Putamen (tissue), 1 donor: ENCODE data around the gene KCND2.

Experiments
- DNase-seq: peaks from one replicate; pipeline ENCODE4 v3.0.0-alpha.2; 2016; ENCODE audit warnings: low spot score

The KCND2 gene

GRCh38 chr7:120412139-120413050 lies 139.4 kb downstream of the KCND2 start:
- no peak for DNase-seq

GRCh38 chr7:120413164-120413563 lies 140.2 kb downstream of the KCND2 start:
- DNase-seq = no peak

GRCh38 chr7:120417244-120417979 lies 144.4 kb downstream of the KCND2 start:
- no peak for DNase-seq

- DNase-seq = no peak
Measured at GRCh38 chr7:120421151-120421651, 148.2 kb downstream of the KCND2 start.

GRCh38 chr7:120431016-120431415 lies 158.0 kb downstream of the KCND2 start:
- DNase-seq = no peak

GRCh38 chr7:120436487-120437060 lies 163.6 kb downstream of the KCND2 start:
- DNase-seq = no peak

- DNase-seq = no peak
Measured at GRCh38 chr7:120441850-120442249, 168.9 kb downstream of the KCND2 start.

GRCh38 chr7:120442838-120443237 lies 169.9 kb downstream of the KCND2 start:
- DNase-seq = no peak

GRCh38 chr7:120444650-120445049 lies 171.7 kb downstream of the KCND2 start:
- DNase-seq = no peak

- no peak for DNase-seq
Measured at GRCh38 chr7:120445276-120445675, 172.3 kb downstream of the KCND2 start.

GRCh38 chr7:120452665-120453064 lies 179.7 kb downstream of the KCND2 start:
- no peak for DNase-seq

GRCh38 chr7:120456699-120457098 lies 183.7 kb downstream of the KCND2 start:
- DNase-seq = no peak

- no peak for DNase-seq
Measured at GRCh38 chr7:120460949-120461348, 188.0 kb downstream of the KCND2 start.

GRCh38 chr7:120462991-120463390 lies 190.0 kb downstream of the KCND2 start:
- no peak for DNase-seq

- no peak for DNase-seq
Measured at GRCh38 chr7:120464104-120464503, 191.1 kb downstream of the KCND2 start.

- DNase-seq = no peak
Measured at GRCh38 chr7:120467676-120468075, 194.7 kb downstream of the KCND2 start.

- DNase-seq = no peak
Measured at GRCh38 chr7:120468611-120469010, 195.6 kb downstream of the KCND2 start.

GRCh38 chr7:120472892-120473291 lies 199.9 kb downstream of the KCND2 start:
- DNase-seq = no peak

- DNase-seq = peak; percentile 59
Measured at GRCh38 chr7:120473352-120473751, 200.4 kb downstream of the KCND2 start.

GRCh38 chr7:120475994-120476393 lies 203.0 kb downstream of the KCND2 start:
- DNase-seq = no peak

GRCh38 chr7:120480472-120480871 lies 207.5 kb downstream of the KCND2 start:
- no peak for DNase-seq

- DNase-seq = no peak
Measured at GRCh38 chr7:120480930-120481329, 208.0 kb downstream of the KCND2 start.

- no peak for DNase-seq
Measured at GRCh38 chr7:120486164-120486563, 213.2 kb downstream of the KCND2 start.
